WERI-Rb-1 (cell line): ENCODE data around the gene CLEC4C.
"Not testable (repeated sequence)": the region's sequence is repeated elsewhere in the genome, so short reads cannot be mapped to it uniquely, and the experiment has no call there.

Source experiments
- DNase-seq: peaks from one replicate; pipeline ENCODE4 v3.0.0-alpha.2; 2020
- H3K27ac ChIP-seq: fragments of 250-450 bp; sonication (Bioruptor Pico); 2 replicates; pipeline ENCODE4 v1.5.1; 2020; ENCODE audit warnings: mild to moderate bottlenecking, moderate library complexity
- H3K27me3 ChIP-seq: fragments of 250-450 bp; sonication (Bioruptor Pico); 2 replicates; pipeline ENCODE4 v1.5.1; 2021; ENCODE audit warnings: mild to moderate bottlenecking, low read depth, moderate library complexity; ENCODE audit not compliant: insufficient read depth, severe bottlenecking
- H3K36me3 ChIP-seq: fragments of 250-450 bp; sonication (Bioruptor Pico); 2 replicates; pipeline ENCODE4 v1.5.1; 2020; ENCODE audit warnings: mild to moderate bottlenecking, moderate library complexity
- H3K4me3 ChIP-seq: 2 replicates; pipeline ENCODE4 v1.5.1; 2011; ENCODE audit warnings: low read depth, mild to moderate bottlenecking, control low read depth, low read length
- H3K9me3 ChIP-seq: fragments of 250-450 bp; sonication (Bioruptor Pico); 2 replicates; pipeline ENCODE4 v1.5.1; 2021; ENCODE audit warnings: mild to moderate bottlenecking, moderate library complexity; ENCODE audit not compliant: severe bottlenecking
- CTCF ChIP-seq: IDR thresholded peaks from 2 replicates; pipeline ENCODE4 v1.5.1; 2011; ENCODE audit warnings: low read depth, mild to moderate bottlenecking, control low read depth, inconsistent platforms, low read length

The CLEC4C gene, protein sequence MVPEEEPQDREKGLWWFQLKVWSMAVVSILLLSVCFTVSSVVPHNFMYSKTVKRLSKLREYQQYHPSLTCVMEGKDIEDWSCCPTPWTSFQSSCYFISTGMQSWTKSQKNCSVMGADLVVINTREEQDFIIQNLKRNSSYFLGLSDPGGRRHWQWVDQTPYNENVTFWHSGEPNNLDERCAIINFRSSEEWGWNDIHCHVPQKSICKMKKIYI

DNA sequence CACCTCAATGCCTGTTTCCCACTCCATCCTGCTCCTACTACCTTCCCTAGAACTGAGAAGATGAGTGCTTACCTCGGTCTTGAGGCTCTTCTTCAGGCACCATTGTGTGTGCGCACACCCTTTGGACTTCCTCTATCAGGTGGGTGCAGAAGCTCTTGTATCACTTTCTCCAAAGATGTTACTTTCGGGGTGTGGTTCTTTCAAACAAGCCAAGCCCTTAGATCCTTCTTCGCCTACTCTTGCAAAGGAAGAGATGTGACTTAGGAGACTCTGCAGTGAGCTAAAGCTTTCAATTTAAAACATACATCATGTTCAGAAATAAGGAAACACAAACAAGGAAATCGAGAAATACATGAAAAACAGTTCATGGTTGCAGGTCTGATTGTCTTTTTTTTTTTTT lies at the start of gene CLEC4C:
Gene CLEC4C (minus strand): TSS at position 130 of the 400 bp plus-strand sequence. CDS start 27 bp downstream, at position 103.
- H3K36me3 ChIP-seq: no peaks in the 10 kb centered on the region
- no peak within 1 kb of the TSS for H3K4me3 ChIP-seq
- H3K27me3 ChIP-seq: no peaks in the 10 kb centered on the region
- no peak for TF ChIP-seq CTCF
- peaks cover 3% of the 10 kb centered on the region for H3K9me3 ChIP-seq
- no peak for DNase-seq
- H3K27ac ChIP-seq: no peak within 1 kb of the TSS

DNA sequence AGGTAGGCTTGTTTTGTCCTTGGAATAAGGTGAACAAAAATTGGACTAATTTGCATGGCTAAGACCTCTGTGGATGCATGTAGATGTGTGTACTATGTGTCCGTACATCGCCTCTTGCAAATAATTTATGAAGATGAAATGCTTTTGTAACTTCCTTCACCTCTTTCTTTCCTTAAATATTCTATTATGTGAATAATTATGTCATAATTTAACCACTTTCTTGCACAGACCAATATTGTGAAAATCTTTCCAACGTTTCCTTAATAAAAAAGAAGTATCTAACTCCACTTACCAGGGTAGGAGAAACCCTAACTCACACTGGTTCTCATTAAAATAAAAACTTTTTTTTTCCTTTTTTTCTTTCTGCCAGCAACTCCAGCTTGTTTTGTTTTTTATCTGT lies 46.0 kb upstream of the CLEC4C start:
- no peak for TF ChIP-seq CTCF
- no peak for DNase-seq
- Histone ChIP-seq H3K36me3 (no peaks in the 10 kb centered on the region), H3K27me3 (no peaks in the 10 kb centered on the region), H3K9me3 (no peaks in the 10 kb centered on the region), H3K27ac (no peak overlapping the region), H3K4me3 (no peak overlapping the region)

- not testable (repeated sequence) for DNase-seq, H3K4me3 ChIP-seq, H3K27me3 ChIP-seq, H3K9me3 ChIP-seq, H3K36me3 ChIP-seq, H3K27ac ChIP-seq
Observed at GRCh38 chr12:7788884-7789528, 41.8 kb upstream of the CLEC4C start, which contains the start of gene NANOG. NANOG (plus strand) TSS chr12:7789402; CDS start chr12:7789615, 213 bp downstream.

- no peaks in the 10 kb centered on the region for H3K36me3 ChIP-seq
- H3K27ac ChIP-seq: no peak overlapping the region
- DNase-seq: no peak
- H3K27me3 ChIP-seq: no peaks in the 10 kb centered on the region
- no peak for TF ChIP-seq CTCF
- no peaks in the 10 kb centered on the region for H3K9me3 ChIP-seq
- no peak overlapping the region for H3K4me3 ChIP-seq
Observed at GRCh38 chr12:7788294-7788660, 41.1 kb upstream of the CLEC4C start.

- Histone ChIP-seq H3K27ac (no peak overlapping the region), H3K36me3 (no peaks in the 10 kb centered on the region), H3K4me3 (no peak overlapping the region), H3K27me3 (no peaks in the 10 kb centered on the region), H3K9me3 (no peaks in the 10 kb centered on the region)
- TF ChIP-seq CTCF: no peak
- DNase-seq: no peak
Observed at GRCh38 chr12:7787574-7788293, 40.6 kb upstream of the CLEC4C start.

DNA sequence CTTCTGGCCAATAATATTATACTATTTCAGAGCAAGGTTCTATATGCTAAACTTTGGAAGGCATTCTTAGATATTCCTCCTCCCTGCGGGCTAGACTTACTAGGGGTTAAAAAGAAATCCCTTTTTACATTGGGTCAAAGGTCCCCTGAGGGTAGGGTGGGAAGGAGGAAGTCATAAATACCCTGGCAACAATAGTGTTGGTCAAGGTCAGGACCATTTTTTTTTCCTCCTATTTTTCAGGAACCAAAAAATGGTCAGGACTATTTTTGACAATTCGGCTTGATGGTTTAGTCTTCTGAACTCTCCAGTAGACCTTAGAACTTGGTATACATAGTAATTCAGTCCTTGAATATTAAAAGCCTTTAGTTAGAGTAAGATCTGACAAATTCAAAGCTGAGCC lies 37.5 kb upstream of the CLEC4C start:
- Histone ChIP-seq H3K9me3 (no peaks in the 10 kb centered on the region), H3K27ac (no peak overlapping the region)

GRCh38 chr12:7783433-7783832 lies 36.3 kb upstream of the CLEC4C start:
- not testable (repeated sequence) for H3K27me3 ChIP-seq, H3K4me3 ChIP-seq, DNase-seq, H3K27ac ChIP-seq, H3K9me3 ChIP-seq, H3K36me3 ChIP-seq

More for the DNA sequence above, 37.5 kb upstream of the CLEC4C start:
- Histone ChIP-seq H3K4me3 (no peak overlapping the region), H3K27me3 (no peaks in the 10 kb centered on the region), H3K36me3 (no peaks in the 10 kb centered on the region)
- no peak for TF ChIP-seq CTCF
- no peak for DNase-seq
